ENCODE data around the gene VWA3B.
"Not testable (repeated sequence)": the region's sequence is repeated elsewhere in the genome, so short reads cannot be mapped to it uniquely, and the experiment has no call there.

VWA3B gene

DNA sequence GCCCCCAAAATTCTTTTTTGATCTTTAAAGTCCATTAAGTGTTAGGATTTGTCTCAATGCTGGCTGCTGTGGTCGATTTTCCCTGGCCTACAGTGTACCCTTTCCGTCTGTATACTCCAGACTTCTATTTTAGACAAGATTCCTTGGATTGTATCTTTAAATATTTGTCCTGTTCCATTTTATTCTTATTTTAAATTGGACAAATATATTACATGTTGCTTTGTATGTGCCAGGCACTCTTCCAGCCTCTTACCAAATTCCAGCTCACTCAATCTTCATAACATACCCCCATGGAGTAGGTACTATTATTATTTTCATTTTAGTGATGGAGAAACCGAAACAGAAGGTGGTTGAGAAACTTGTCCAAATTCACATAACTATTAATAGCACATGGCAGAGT is 58.1 kb downstream of the VWA3B start:
- H3K27ac ChIP-seq (ENCODE audit: low read length): no peak overlapping the region
- no peaks in the 10 kb centered on the region for H3K27me3 ChIP-seq (replicated peaks; ENCODE audit: insufficient read depth, low read length)
- no peak overlapping the region for H2AFZ ChIP-seq (ENCODE audit: low read length)
- no peaks in the 10 kb centered on the region for H3K79me2 ChIP-seq (ENCODE audit: low read length)
- H3K4me2 ChIP-seq (ENCODE audit: low read depth, low read length): no peak overlapping the region
- H4K20me1 ChIP-seq (ENCODE audit: insufficient read depth, low read length): no peaks in the 10 kb centered on the region
- no peaks in the 10 kb centered on the region for H3K4me1 ChIP-seq (ENCODE audit: low read length)
- H3K36me3 ChIP-seq (replicated peaks; ENCODE audit: insufficient read depth, low read length): no peaks in the 10 kb centered on the region
- no peak for DNase-seq
- H3F3A ChIP-seq (ENCODE audit: insufficient read depth, low read length): no peaks in the 10 kb centered on the region
- TF ChIP-seq EZH2 (optimal IDR thresholded peaks at IDR 0.05; ENCODE audit: low read depth, low read length): no peak
- TF ChIP-seq, protein P1, sequence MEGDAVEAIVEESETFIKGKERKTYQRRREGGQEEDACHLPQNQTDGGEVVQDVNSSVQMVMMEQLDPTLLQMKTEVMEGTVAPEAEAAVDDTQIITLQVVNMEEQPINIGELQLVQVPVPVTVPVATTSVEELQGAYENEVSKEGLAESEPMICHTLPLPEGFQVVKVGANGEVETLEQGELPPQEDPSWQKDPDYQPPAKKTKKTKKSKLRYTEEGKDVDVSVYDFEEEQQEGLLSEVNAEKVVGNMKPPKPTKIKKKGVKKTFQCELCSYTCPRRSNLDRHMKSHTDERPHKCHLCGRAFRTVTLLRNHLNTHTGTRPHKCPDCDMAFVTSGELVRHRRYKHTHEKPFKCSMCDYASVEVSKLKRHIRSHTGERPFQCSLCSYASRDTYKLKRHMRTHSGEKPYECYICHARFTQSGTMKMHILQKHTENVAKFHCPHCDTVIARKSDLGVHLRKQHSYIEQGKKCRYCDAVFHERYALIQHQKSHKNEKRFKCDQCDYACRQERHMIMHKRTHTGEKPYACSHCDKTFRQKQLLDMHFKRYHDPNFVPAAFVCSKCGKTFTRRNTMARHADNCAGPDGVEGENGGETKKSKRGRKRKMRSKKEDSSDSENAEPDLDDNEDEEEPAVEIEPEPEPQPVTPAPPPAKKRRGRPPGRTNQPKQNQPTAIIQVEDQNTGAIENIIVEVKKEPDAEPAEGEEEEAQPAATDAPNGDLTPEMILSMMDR (IDR thresholded peaks at IDR 0.05; ENCODE audit: low read length): no peak
- TF ChIP-seq EZH2phosphoT487 (IDR thresholded peaks at IDR 0.05; ENCODE audit: low read length): no peak
- H3K9me2 ChIP-seq (replicated peaks; ENCODE audit: insufficient read depth, low read length): no peaks in the 10 kb centered on the region
- no peak overlapping the region for H3K9ac ChIP-seq (ENCODE audit: low read length)
- no peak overlapping the region for H3K4me3 ChIP-seq (ENCODE audit: low read length)
- no peaks in the 10 kb centered on the region for H3K9me3 ChIP-seq (replicated peaks; ENCODE audit: insufficient read depth, low read length)

DNA sequence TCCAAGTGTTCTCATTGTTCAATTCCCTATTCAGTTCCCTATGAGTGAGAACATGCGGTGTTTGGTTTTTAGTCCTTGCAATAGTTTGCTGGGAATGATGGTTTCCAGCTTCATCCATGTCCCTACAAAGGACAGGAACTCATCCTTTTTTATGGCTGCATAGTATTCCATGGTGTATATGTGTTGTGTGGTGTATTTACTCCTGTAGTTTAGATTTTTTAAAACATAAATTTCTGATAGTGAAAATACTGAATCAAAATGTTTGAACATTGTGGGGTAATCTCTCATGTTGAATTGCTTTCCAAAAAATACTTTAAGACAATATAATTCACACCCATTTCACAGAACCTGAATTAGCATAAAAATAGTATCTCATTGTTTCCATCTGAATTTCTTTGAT is 60.9 kb downstream of the VWA3B start:
- H3K36me3 ChIP-seq (replicated peaks; ENCODE audit: insufficient read depth, low read length); H3K4me2 ChIP-seq (ENCODE audit: low read depth, low read length); H4K20me1 ChIP-seq (ENCODE audit: insufficient read depth, low read length); H3F3A ChIP-seq (ENCODE audit: insufficient read depth, low read length); DNase-seq; H3K27me3 ChIP-seq (replicated peaks; ENCODE audit: insufficient read depth, low read length); H3K4me1 ChIP-seq (ENCODE audit: low read length); H2AFZ ChIP-seq (ENCODE audit: low read length); H3K79me2 ChIP-seq (ENCODE audit: low read length); H3K9me3 ChIP-seq (replicated peaks; ENCODE audit: insufficient read depth, low read length); H3K4me3 ChIP-seq (ENCODE audit: low read length); H3K9me2 ChIP-seq (replicated peaks; ENCODE audit: insufficient read depth, low read length); H3K9ac ChIP-seq (ENCODE audit: low read length); H3K27ac ChIP-seq (ENCODE audit: low read length): not testable (repeated sequence)

DNA sequence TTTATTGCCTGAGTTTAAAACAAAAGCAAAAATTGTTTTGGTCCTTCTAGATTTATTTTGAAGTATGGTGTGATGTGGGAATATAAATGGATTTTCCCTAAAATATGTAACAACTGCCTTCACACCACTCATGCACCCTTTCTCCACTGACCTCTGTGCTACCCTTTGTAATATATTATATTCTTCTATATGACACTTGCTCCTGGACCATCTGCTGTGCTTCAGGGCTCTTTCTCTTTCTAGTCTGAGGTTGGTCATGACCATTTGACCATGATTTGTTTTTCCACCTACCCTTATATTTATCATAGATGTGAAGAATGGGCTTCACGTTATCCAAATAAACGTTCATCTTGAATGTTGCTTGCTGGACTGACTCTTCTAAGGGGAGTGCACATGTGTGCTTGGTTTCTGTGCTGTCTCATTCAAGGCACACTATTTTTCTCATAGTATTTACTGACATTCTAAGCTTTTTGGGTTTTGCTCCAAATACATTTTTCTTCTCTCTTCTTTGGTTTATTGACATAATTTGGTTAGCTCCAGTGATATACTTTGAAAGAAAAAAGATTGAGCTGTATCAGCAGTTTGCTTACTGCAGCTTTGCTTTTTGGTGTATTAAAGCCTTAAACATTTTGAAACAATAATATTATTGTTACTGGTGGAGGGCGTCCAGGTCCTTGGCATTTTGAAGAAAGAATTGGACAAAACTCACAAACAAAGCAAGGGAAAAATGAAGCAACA is 61.8 kb downstream of the VWA3B start:
- no peak for DNase-seq
- no peaks in the 10 kb centered on the region for H3K9me3 ChIP-seq (replicated peaks; ENCODE audit: insufficient read depth, low read length)
- H3K27me3 ChIP-seq (replicated peaks; ENCODE audit: insufficient read depth, low read length): no peaks in the 10 kb centered on the region
- no peak for TF ChIP-seq EZH2phosphoT487 (IDR thresholded peaks at IDR 0.05; ENCODE audit: low read length)
- TF ChIP-seq, protein P1 (IDR thresholded peaks at IDR 0.05; ENCODE audit: low read length): no peak
- TF ChIP-seq EZH2 (optimal IDR thresholded peaks at IDR 0.05; ENCODE audit: low read depth, low read length): no peak
- no peak overlapping the region for H3K9ac ChIP-seq (ENCODE audit: low read length)
- no peak overlapping the region for H3K4me2 ChIP-seq (ENCODE audit: low read depth, low read length)
- H3K4me3 ChIP-seq (ENCODE audit: low read length): no peak overlapping the region
- no peaks in the 10 kb centered on the region for H3F3A ChIP-seq (ENCODE audit: insufficient read depth, low read length)
- no peaks in the 10 kb centered on the region for H3K79me2 ChIP-seq (ENCODE audit: low read length)
- H2AFZ ChIP-seq (ENCODE audit: low read length): no peak overlapping the region
- H3K4me1 ChIP-seq (ENCODE audit: low read length): no peaks in the 10 kb centered on the region
- no peaks in the 10 kb centered on the region for H4K20me1 ChIP-seq (ENCODE audit: insufficient read depth, low read length)
- H3K9me2 ChIP-seq (replicated peaks; ENCODE audit: insufficient read depth, low read length): no peaks in the 10 kb centered on the region
- H3K27ac ChIP-seq (ENCODE audit: low read length): no peak overlapping the region
- H3K36me3 ChIP-seq (replicated peaks; ENCODE audit: insufficient read depth, low read length): no peaks in the 10 kb centered on the region

DNA sequence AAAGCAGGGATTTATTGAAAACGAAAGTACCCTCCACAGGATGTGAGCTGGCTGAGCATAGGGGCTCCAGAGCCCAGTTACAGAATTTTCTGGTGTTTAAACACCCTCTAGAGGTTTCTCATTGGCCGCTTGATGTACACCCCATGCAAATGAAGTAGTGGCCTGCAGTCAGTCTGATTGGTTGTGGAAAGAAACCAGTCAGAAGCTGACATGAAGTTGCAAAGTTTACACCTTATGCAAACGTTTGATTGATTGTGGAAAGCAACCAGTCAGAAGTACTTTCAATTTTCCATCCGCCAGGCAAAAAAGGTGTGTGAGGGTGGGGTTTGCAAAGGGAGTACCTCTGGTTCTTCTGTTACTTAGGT is 62.3 kb downstream of the VWA3B start:
- no peaks in the 10 kb centered on the region for H4K20me1 ChIP-seq (ENCODE audit: insufficient read depth, low read length)
- DNase-seq: peak; percentile 14
- no peak overlapping the region for H3K9ac ChIP-seq (ENCODE audit: low read length)
- no peaks in the 10 kb centered on the region for H3F3A ChIP-seq (ENCODE audit: insufficient read depth, low read length)
- H3K36me3 ChIP-seq (replicated peaks; ENCODE audit: insufficient read depth, low read length): no peaks in the 10 kb centered on the region
- H3K9me2 ChIP-seq (replicated peaks; ENCODE audit: insufficient read depth, low read length): no peaks in the 10 kb centered on the region
- no peak overlapping the region for H3K4me2 ChIP-seq (ENCODE audit: low read depth, low read length)
- TF ChIP-seq, protein P1 (IDR thresholded peaks at IDR 0.05; ENCODE audit: low read length): no peak
- TF ChIP-seq EZH2phosphoT487 (IDR thresholded peaks at IDR 0.05; ENCODE audit: low read length): no peak
- TF ChIP-seq EZH2 (optimal IDR thresholded peaks at IDR 0.05; ENCODE audit: low read depth, low read length): no peak
- no peaks in the 10 kb centered on the region for H3K4me1 ChIP-seq (ENCODE audit: low read length)
- no peak overlapping the region for H3K27ac ChIP-seq (ENCODE audit: low read length)
- 0 out of 2 replicates have a peak overlapping the region, but pooled peaks have one; percentile 21 for H2AFZ ChIP-seq (ENCODE audit: low read length)
- H3K79me2 ChIP-seq (ENCODE audit: low read length): no peaks in the 10 kb centered on the region
- no peak overlapping the region for H3K4me3 ChIP-seq (ENCODE audit: low read length)
- no peaks in the 10 kb centered on the region for H3K27me3 ChIP-seq (replicated peaks; ENCODE audit: insufficient read depth, low read length)
- H3K9me3 ChIP-seq (replicated peaks; ENCODE audit: insufficient read depth, low read length): no peaks in the 10 kb centered on the region

Data from MM.1S (cell line).